Esophagus muscularis mucosa (tissue), 4 donors: ENCODE results near the gene PITPNB. TPM values are rescaled to one million over a fixed set of nuclear protein-coding genes. Genes with fewer than 3 reads are reported as not detected.

Source experiments
- DNase-seq: peaks from one replicate; pipeline ENCODE4 v3.0.0-alpha.2; 2017; ENCODE audit errors: extremely low spot score
- H3K27ac ChIP-seq, 4 donors: fragments of 200-600 bp; sonication (generic); replicated peaks in 1 of 4; 1 replicate in 3 of 4; 2 replicates in 1 of 4; pipeline ENCODE4 v1.5.1; 2016 to 2019; ENCODE audit warnings: mild to moderate bottlenecking in 1 of 4
- H3K27me3 ChIP-seq, 4 donors: fragments of 200-600 bp; sonication (generic); one replicate each; pipeline versions ENCODE4 v1.5.1 to v1.6.0; 2016 to 2019
- H3K36me3 ChIP-seq, 4 donors: fragments of 200-600 bp; sonication (generic); one replicate each; pipeline ENCODE4 v1.5.1; 2016 to 2019
- H3K4me1 ChIP-seq, 4 donors: fragments of 200-600 bp; sonication (generic); one replicate each; pipeline ENCODE4 v1.5.1; 2016 to 2019
- H3K4me3 ChIP-seq, 4 donors: fragments of 200-600 bp; sonication (generic); 1 replicate in 2 of 4; 2 replicates in 2 of 4; pipeline ENCODE4 v1.5.1; 2016 to 2019; ENCODE audit warnings: mild to moderate bottlenecking in 4 of 4, moderate library complexity in 1 of 4
- H3K9me3 ChIP-seq, 4 donors: fragments of 200-600 bp; sonication (generic); 1 replicate in 3 of 4; 2 replicates in 1 of 4; pipeline ENCODE4 v1.5.1; 2016 to 2019
- CTCF ChIP-seq, 3 experiments: fragments of 200-600 bp in 2 of 3; fragments of 450-650 bp in 1 of 3; sonication (generic) in 2 of 3; IDR thresholded peaks; one replicate each; pipeline ENCODE4 v1.5.1; 2017 to 2019; ENCODE audit warnings: antibody characterized with exemption in 3 of 3, mild to moderate bottlenecking in 2 of 3, moderate library complexity in 1 of 3
- EP300 ChIP-seq: sonication (generic); formaldehyde crosslinking; IDR thresholded peaks from one replicate; pipeline ENCODE4 v1.6.1; 2017; ENCODE audit warnings: antibody characterized with exemption
- POLR2A ChIP-seq: fragments of 450-650 bp; IDR thresholded peaks from one replicate; pipeline ENCODE4 v1.6.1; 2017; ENCODE audit warnings: antibody characterized with exemption, moderate library complexity, mild to moderate bottlenecking, low read depth
- POLR2AphosphoS5 ChIP-seq, 2 donors: sonication (generic); formaldehyde crosslinking; IDR thresholded peaks; one replicate each; pipeline ENCODE4 v1.6.1; 2017; ENCODE audit warnings: antibody characterized with exemption in 2 of 2
- WGBS: methylation state at CpG from one replicate; pipeline ENCODE4 v1.1.5; 2018; 5-methylcytosine and 5-hydroxymethylcytosine counted together
- intact Hi-C: fragments of 100-400 bp; cut with DNase I; formaldehyde crosslinking; loops from one replicate; pipeline ENCODE4 v1.15.1; 2023
- total RNA-seq, 4 donors: library from RNA; depleted of rRNA; stranded (reverse); fragments of >200 nt; gene quantifications; one replicate each; pipeline versions ENCODE4 v1.1.0 to v1.2.1, GENCODE V29; 2016

Gene PITPNB
- total RNA-seq, 4 donors from 2014 or later, result 70.3 to 99.7 (median 89.3) TPM

GRCh38 chr22:27915986-27916385, 3.1 kb downstream of the PITPNB start:
- Histone ChIP-seq H3K4me3 (no peak overlapping the region), H3K4me1 (peaks cover 74 to 85% (median 83%) of the 10 kb centered on the region in 4 donors), H3K36me3 (peaks cover 0 to 6% (median 0%) of the 10 kb centered on the region in 4 donors), H3K27ac (no peak overlapping the region), H3K27me3 (no peaks in the 10 kb centered on the region), H3K9me3 (no peaks in the 10 kb centered on the region)
- no peak for DNase-seq
- intact Hi-C loops, result loop anchor here (5.0 kb wide), 1 partner anchor 34 kb away; no protein-coding TSS in a partner anchor
- TF ChIP-seq POLR2AphosphoS5 (IDR thresholded peaks at IDR 0.05), result no peak
- no peak for TF ChIP-seq EP300
- no peak for TF ChIP-seq CTCF (IDR thresholded peaks at IDR 0.05)
- no peak for TF ChIP-seq POLR2A

- Histone ChIP-seq H3K4me1 (peaks cover 62 to 75% (median 71%) of the 10 kb centered on the region in 4 donors), H3K27me3 (no peaks in the 10 kb centered on the region), H3K4me3 (no peak overlapping the region), H3K27ac (peak overlapping the region; percentile 22 to 46 (median 28)), H3K36me3 (peaks cover 7 to 33% (median 17%) of the 10 kb centered on the region in 4 donors), H3K9me3 (no peaks in the 10 kb centered on the region)
- intact Hi-C loops, result no loop called here
- DNase-seq, result no peak
- TF ChIP-seq CTCF (IDR thresholded peaks at IDR 0.05) (no peak), POLR2AphosphoS5 (IDR thresholded peaks at IDR 0.05) (no peak), EP300 (no peak), POLR2A (no peak)
Observed at GRCh38 chr22:27913162-27913741, 5.8 kb downstream of the PITPNB start.

GRCh38 chr22:27912101-27912500, 7.0 kb downstream of the PITPNB start:
- Histone ChIP-seq H3K4me1 (peaks cover 55 to 65% (median 59%) of the 10 kb centered on the region in 4 donors), H3K4me3 (no peak overlapping the region), H3K9me3 (no peaks in the 10 kb centered on the region), H3K27ac (no peak overlapping the region), H3K36me3 (peaks cover 7 to 43% (median 27%) of the 10 kb centered on the region in 4 donors), H3K27me3 (no peaks in the 10 kb centered on the region)
- TF ChIP-seq POLR2A, result no peak
- no peak for TF ChIP-seq EP300
- TF ChIP-seq CTCF (IDR thresholded peaks at IDR 0.05), result no peak
- TF ChIP-seq POLR2AphosphoS5 (IDR thresholded peaks at IDR 0.05), result no peak
- intact Hi-C loops, result no loop called here
- no peak for DNase-seq

- Histone ChIP-seq H3K4me3 (no peak overlapping the region), H3K27me3 (no peaks in the 10 kb centered on the region), H3K36me3 (peaks cover 7 to 51% (median 27%) of the 10 kb centered on the region in 4 donors), H3K9me3 (no peaks in the 10 kb centered on the region), H3K27ac (no peak overlapping the region), H3K4me1 (peaks cover 48 to 57% (median 55%) of the 10 kb centered on the region in 4 donors)
- DNase-seq, result no peak
- 75% methylated on average over 1 of the region's 1 CpG for WGBS
- TF ChIP-seq CTCF (IDR thresholded peaks at IDR 0.05), result no peak
- no peak for TF ChIP-seq EP300
- TF ChIP-seq POLR2AphosphoS5 (IDR thresholded peaks at IDR 0.05), result no peak
- no peak for TF ChIP-seq POLR2A
- intact Hi-C loops, result no loop called here
Observed at GRCh38 chr22:27911330-27911729, 7.7 kb downstream of the PITPNB start.

- TF ChIP-seq POLR2A (no peak), POLR2AphosphoS5 (IDR thresholded peaks at IDR 0.05) (no peak), EP300 (no peak), CTCF (IDR thresholded peaks at IDR 0.05) (no peak)
- H3K27ac ChIP-seq, result peak overlapping the region in 3 of 4 donors; percentile 4 to 34 (median 12)
- no peak overlapping the region for H3K4me3 ChIP-seq
- DNase-seq, result no peak
- no peaks in the 10 kb centered on the region for H3K27me3 ChIP-seq
- 38% methylated on average over 2 of the region's 2 CpGs for WGBS
- H3K36me3 ChIP-seq, result peaks cover 7 to 71% (median 50%) of the 10 kb centered on the region in 4 donors
- intact Hi-C loops, result no loop called here
- peaks cover under 1 to 23% (median 17%) of the 10 kb centered on the region in 4 donors for H3K4me1 ChIP-seq
- no peaks in the 10 kb centered on the region for H3K9me3 ChIP-seq
Observed at GRCh38 chr22:27906241-27906640, 12.8 kb downstream of the PITPNB start.
